ENCODE data around the gene ACCS. TPM values are rescaled to one million over a fixed set of nuclear protein-coding genes. Genes with fewer than 3 reads are reported as not detected.

Gene ACCS
- total and polyA plus RNA-seq, 2 of the 4 experiments (the other 2 are of a cell fraction) = 1.8 to 7.3 TPM

- H3K27me3 ChIP-seq (ENCODE audit: control insufficient read depth, insufficient read depth, low read length) = peaks cover 14% of the 10 kb centered on the region
- no peaks in the 10 kb centered on the region for H3K4me1 ChIP-seq (ENCODE audit: control insufficient read depth, insufficient read depth, low read length)
- dilution Hi-C loops (cut with HindIII; ENCODE audit: low sequenced_read_pairs, unreplicated experiment) (no loop called here), intact Hi-C loops (cut with micrococcal nuclease) (no loop called here), in situ Hi-C loops (cut with MboI; ENCODE audit: low sequenced_read_pairs) (no loop called here)
- no peak overlapping the region for H2BK20ac ChIP-seq (ENCODE audit: low read depth, low read length)
- WGBS, 2 experiments (ENCODE audit: extremely low coverage in 2 of 2, insufficient read length in 1 of 2) = 70% methylated on average over 2 of the region's 4 CpGs; no CpG with 5 or more reads in 1 of the 2 experiments
- H3K9ac ChIP-seq (ENCODE audit: low read depth, low read length) = no peak overlapping the region
- no peak for ATAC-seq (ENCODE audit: low read depth)
- H2BK120ac ChIP-seq (ENCODE audit: low read depth, low read length) = no peak overlapping the region
- no peaks in the 10 kb centered on the region for H3K9me1 ChIP-seq (ENCODE audit: insufficient read depth, low read length)
- no peak overlapping the region for H3K4me2 ChIP-seq (ENCODE audit: low read depth, low read length)
- ChIA-PET CTCF (no interaction called here), POLR2A (ENCODE audit: unreplicated experiment) (no interaction called here)
- H4K20me1 ChIP-seq (ENCODE audit: insufficient read depth, low read length) = no peaks in the 10 kb centered on the region
- H2AK5ac ChIP-seq (ENCODE audit: low read depth, low read length) = no peak overlapping the region
- no peak overlapping the region for H2BK5ac ChIP-seq (ENCODE audit: low read depth, low read length, poor library complexity, severe bottlenecking)
- H3K9me3 ChIP-seq (ENCODE audit: control insufficient read depth, insufficient read depth, low read length) = no peaks in the 10 kb centered on the region
- no peak overlapping the region for H3K23ac ChIP-seq (ENCODE audit: low read depth, low read length)
- H4K5ac ChIP-seq (ENCODE audit: low read depth, low read length) = no peak overlapping the region
- H4K8ac ChIP-seq (ENCODE audit: low read depth in 2 of 2, low read length in 2 of 2) = no peak overlapping the region
- no peak overlapping the region for H2BK15ac ChIP-seq (ENCODE audit: low read depth, low read length)
- no peak overlapping the region for H2AFZ ChIP-seq (replicated peaks; ENCODE audit: low read length, poor library complexity)
- DNase-seq = no peak
- H3K27ac ChIP-seq (ENCODE audit: insufficient read depth, low read length) = no peak overlapping the region
- TF ChIP-seq BHLHE40 (IDR thresholded peaks at IDR 0.05; ENCODE audit: low read depth, low read length) (no peak), SMC3 (IDR thresholded peaks at IDR 0.05; ENCODE audit: low read depth, low read length) (no peak), MXI1 (IDR thresholded peaks at IDR 0.05; ENCODE audit: borderline replicate concordance, low read depth, low read length) (no peak), POLR2A (IDR thresholded peaks at IDR 0.05; ENCODE audit: low read depth, low read length) (no peak), RCOR1 (IDR thresholded peaks at IDR 0.05; ENCODE audit: insufficient replicate concordance, low read length) (no peak), MAFK (IDR thresholded peaks at IDR 0.05; ENCODE audit: low read depth, low read length) (no peak), MAZ (IDR thresholded peaks at IDR 0.05; ENCODE audit: borderline replicate concordance, low read depth, low read length) (no peak), RAD21 (IDR thresholded peaks at IDR 0.05; ENCODE audit: low read length) (no peak), RFX5 (IDR thresholded peaks at IDR 0.05; ENCODE audit: low read depth, low read length) (no peak), USF2 (IDR thresholded peaks at IDR 0.05; ENCODE audit: low read depth, low read length) (no peak), CEBPB (IDR thresholded peaks at IDR 0.05; ENCODE audit: low read depth, low read length) (no peak), FOS (IDR thresholded peaks at IDR 0.05; ENCODE audit: low read depth, low read length) (no peak)
- TF ChIP-seq, protein P1, sequence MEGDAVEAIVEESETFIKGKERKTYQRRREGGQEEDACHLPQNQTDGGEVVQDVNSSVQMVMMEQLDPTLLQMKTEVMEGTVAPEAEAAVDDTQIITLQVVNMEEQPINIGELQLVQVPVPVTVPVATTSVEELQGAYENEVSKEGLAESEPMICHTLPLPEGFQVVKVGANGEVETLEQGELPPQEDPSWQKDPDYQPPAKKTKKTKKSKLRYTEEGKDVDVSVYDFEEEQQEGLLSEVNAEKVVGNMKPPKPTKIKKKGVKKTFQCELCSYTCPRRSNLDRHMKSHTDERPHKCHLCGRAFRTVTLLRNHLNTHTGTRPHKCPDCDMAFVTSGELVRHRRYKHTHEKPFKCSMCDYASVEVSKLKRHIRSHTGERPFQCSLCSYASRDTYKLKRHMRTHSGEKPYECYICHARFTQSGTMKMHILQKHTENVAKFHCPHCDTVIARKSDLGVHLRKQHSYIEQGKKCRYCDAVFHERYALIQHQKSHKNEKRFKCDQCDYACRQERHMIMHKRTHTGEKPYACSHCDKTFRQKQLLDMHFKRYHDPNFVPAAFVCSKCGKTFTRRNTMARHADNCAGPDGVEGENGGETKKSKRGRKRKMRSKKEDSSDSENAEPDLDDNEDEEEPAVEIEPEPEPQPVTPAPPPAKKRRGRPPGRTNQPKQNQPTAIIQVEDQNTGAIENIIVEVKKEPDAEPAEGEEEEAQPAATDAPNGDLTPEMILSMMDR (conservative IDR thresholded peaks at IDR 0.05; ENCODE audit: low read depth, low read length) = no peak
- TF ChIP-seq, protein P2, sequence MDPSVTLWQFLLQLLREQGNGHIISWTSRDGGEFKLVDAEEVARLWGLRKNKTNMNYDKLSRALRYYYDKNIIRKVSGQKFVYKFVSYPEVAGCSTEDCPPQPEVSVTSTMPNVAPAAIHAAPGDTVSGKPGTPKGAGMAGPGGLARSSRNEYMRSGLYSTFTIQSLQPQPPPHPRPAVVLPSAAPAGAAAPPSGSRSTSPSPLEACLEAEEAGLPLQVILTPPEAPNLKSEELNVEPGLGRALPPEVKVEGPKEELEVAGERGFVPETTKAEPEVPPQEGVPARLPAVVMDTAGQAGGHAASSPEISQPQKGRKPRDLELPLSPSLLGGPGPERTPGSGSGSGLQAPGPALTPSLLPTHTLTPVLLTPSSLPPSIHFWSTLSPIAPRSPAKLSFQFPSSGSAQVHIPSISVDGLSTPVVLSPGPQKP (IDR thresholded peaks at IDR 0.05; ENCODE audit: borderline replicate concordance, low read depth, low read length) = no peak
- H3K4me3 ChIP-seq (ENCODE audit: insufficient read depth, low read depth, low read length) = no peak overlapping the region
- H2AK9ac ChIP-seq (replicated peaks; ENCODE audit: low read depth, low read length, poor library complexity) = no peak overlapping the region
- H3K4ac ChIP-seq (ENCODE audit: low read depth, low read length) = no peak overlapping the region
- BruUV-seq (replicated peaks) = no TSS peak
- no peak overlapping the region for H3K56ac ChIP-seq (ENCODE audit: extremely low read depth, insufficient read depth, low read length)
- H3K79me1 ChIP-seq (ENCODE audit: low read depth in 1 of 2, low read length in 2 of 2) = no peaks in the 10 kb centered on the region
- no peak overlapping the region for H3K18ac ChIP-seq (ENCODE audit: low read depth, low read length)
- H3K14ac ChIP-seq (replicated peaks; ENCODE audit: low read depth, low read length) = no peak overlapping the region
- H3K36me3 ChIP-seq (ENCODE audit: control insufficient read depth, insufficient read depth, low read length) = no peaks in the 10 kb centered on the region
- no peak overlapping the region for H4K91ac ChIP-seq (ENCODE audit: insufficient read depth, low read depth, low read length)
Measured at GRCh38 chr11:44051171-44051570, 14.9 kb upstream of the ACCS start.

Data from IMR-90 (cell line).